Ovary (tissue), 9 donors: ENCODE measurements around the gene CMTM4. TPM values are rescaled to one million over a fixed set of nuclear protein-coding genes. Genes with fewer than 3 reads are reported as not detected.

Source experiments
- DNase-seq, 5 donors: peaks; one replicate each; pipeline ENCODE4 v3.0.0-alpha.2; 2019 to 2020
- H3K27ac ChIP-seq, 2 donors: fragments of 200-600 bp; one replicate each; pipeline versions ENCODE4 v1.5.1 to v1.8.0; 2019 to 2022
- H3K27me3 ChIP-seq: fragments of 200-600 bp; one replicate; pipeline ENCODE4 v1.8.0; 2022
- H3K36me3 ChIP-seq: fragments of 200-600 bp; sonication (generic); one replicate; pipeline ENCODE4 v1.5.1; 2019
- H3K4me1 ChIP-seq: one replicate; pipeline ENCODE4 v1.8.1; 2013; ENCODE audit warnings: mild to moderate bottlenecking, moderate library complexity; ENCODE audit not compliant: insufficient read depth
- H3K4me3 ChIP-seq: fragments of 200-600 bp; sonication (generic); one replicate; pipeline ENCODE4 v1.5.1; 2017
- H3K9me3 ChIP-seq, 2 donors: fragments of 200-600 bp in 1 of 2; sonication (generic) in 1 of 2; one replicate each; pipeline versions ENCODE4 v1.5.1 to v1.8.1; 2013 to 2019; ENCODE audit warnings: mild to moderate bottlenecking in 1 of 2, moderate library complexity in 1 of 2
- EP300 ChIP-seq: sonication (generic); formaldehyde crosslinking; IDR thresholded peaks from one replicate; pipeline ENCODE4 v1.6.1; 2017; ENCODE audit warnings: antibody characterized with exemption
- POLR2A ChIP-seq: fragments of 450-650 bp; IDR thresholded peaks from one replicate; pipeline ENCODE4 v1.6.1; 2017; ENCODE audit warnings: antibody characterized with exemption, mild to moderate bottlenecking, moderate library complexity
- WGBS, 3 donors: extraction: QIAGEN DNeasy Blood & Tissue Kit in 1 of 3; methylation state at CpG; one replicate each; pipeline versions ENCODE4 v1.1.5 to v1.1.7; 2013 to 2017; 5-methylcytosine and 5-hydroxymethylcytosine counted together
- intact Hi-C, 4 donors: fragments of 100-400 bp; cut with DNase I; formaldehyde crosslinking; loops; one replicate each; pipeline versions ENCODE4 v1.11.0 to v1.15.1; 2022 to 2023
- polyA plus RNA-seq, 2 donors: library from polyadenylated mRNA; stranded (reverse); fragments of 200-250 nt in 1 of 2; fragments of 350-450 nt in 1 of 2; fragmentation: Illumina TruSeq in 1 of 2; extraction: RNeasy Lipid Tissue Mini Kit (QIAGEN cat#74804) in 1 of 2; gene quantifications; one replicate each; pipeline ENCODE4 v1.2.3, GENCODE V29; 2013 to 2014
- total RNA-seq, 7 donors: library from RNA; depleted of rRNA in 2 of 7; stranded (reverse); fragments of >200 nt in 2 of 7; fragmentation: NEBNext Ultra II Directional in 3 of 7; extraction: Animal tissue kit (Norgen Biotek cat#: 25700) in 3 of 7; gene quantifications; one replicate each; pipeline versions ENCODE4 v1.1.0 to v1.2.4, GENCODE V29; 2016 to 2023
- TF ChIP-seq, protein P1 (sequence below), 3 donors: fragments of 450-650 bp in 2 of 3; fragments of 200-600 bp in 1 of 3; IDR thresholded peaks; one replicate each; pipeline versions ENCODE4 v1.5.1 to v1.8.0; 2016 to 2022; ENCODE audit warnings: antibody characterized with exemption in 3 of 3, mild to moderate bottlenecking in 1 of 3
- donor health status: DM: no; HTN: no; CAD: no; lungs with moderate emphysema.
- donor health status: DM: no; HTN: no; CAD: no.
- donor health status: Bipolar disorder and iron deficiency.
- donor health status: DM: yes; HTN: yes; CAD: no.
- donor health status: DM: no; HTN: no; CAD: no.
- donor health status: DM: yes; HTN: yes; CAD: no.

CMTM4 gene
- total and polyA plus RNA-seq, 9 donors, result 5.4 to 47.1 (median 13.1) TPM

DNA sequence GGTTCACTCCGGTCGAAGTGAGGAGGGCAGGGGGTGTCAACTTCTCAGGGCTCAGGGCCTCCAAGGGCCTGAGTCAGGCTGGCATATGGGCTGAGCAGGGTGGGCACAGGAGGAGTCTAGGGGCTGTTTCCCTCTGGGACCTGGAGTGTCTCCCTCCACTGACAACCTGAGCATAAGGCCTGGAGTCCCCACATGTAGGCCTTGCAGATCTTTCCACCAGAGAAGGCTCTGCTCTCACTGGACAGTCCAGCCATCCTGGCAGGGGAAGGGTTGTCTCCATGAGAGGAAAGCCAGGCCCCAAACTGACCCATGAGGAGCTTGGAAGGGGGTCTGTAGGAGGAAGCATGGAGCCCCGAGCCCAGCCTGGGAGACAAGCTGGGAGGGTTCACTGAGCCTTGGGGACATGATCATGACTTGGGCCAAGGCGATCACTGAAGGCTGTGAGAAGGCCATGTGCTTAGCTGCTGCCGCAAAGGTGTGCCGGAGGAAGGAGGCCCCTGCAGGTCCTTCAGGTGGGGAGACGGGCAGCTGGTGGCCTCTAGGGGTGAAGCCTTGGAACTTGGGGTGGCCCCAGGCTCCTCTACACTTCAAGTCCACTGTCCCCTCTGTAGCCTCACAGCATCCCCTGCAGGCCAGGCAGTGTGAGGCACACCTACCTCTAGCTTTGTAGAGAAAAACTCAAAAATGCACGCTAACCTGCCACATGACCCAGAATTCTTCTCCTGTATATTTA is 107.4 kb downstream of the CMTM4 start:
- DNase-seq, result no peak
- TF ChIP-seq, protein P1, sequence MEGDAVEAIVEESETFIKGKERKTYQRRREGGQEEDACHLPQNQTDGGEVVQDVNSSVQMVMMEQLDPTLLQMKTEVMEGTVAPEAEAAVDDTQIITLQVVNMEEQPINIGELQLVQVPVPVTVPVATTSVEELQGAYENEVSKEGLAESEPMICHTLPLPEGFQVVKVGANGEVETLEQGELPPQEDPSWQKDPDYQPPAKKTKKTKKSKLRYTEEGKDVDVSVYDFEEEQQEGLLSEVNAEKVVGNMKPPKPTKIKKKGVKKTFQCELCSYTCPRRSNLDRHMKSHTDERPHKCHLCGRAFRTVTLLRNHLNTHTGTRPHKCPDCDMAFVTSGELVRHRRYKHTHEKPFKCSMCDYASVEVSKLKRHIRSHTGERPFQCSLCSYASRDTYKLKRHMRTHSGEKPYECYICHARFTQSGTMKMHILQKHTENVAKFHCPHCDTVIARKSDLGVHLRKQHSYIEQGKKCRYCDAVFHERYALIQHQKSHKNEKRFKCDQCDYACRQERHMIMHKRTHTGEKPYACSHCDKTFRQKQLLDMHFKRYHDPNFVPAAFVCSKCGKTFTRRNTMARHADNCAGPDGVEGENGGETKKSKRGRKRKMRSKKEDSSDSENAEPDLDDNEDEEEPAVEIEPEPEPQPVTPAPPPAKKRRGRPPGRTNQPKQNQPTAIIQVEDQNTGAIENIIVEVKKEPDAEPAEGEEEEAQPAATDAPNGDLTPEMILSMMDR (IDR thresholded peaks at IDR 0.05), result peak in 1 of 3 donors; percentile 11
- no peak for TF ChIP-seq EP300
- 93 to 97% (median 94%) methylated on average over 8 of the region's 8 CpGs for WGBS, 3 donors
- H3K36me3 ChIP-seq, result no peaks in the 10 kb centered on the region
- no peaks in the 10 kb centered on the region for H3K27me3 ChIP-seq
- intact Hi-C loops, result no loop called here
- H3K4me3 ChIP-seq, result no peak overlapping the region
- H3K4me1 ChIP-seq, result no peaks in the 10 kb centered on the region
- H3K27ac ChIP-seq, result no peak overlapping the region
- H3K9me3 ChIP-seq, result no peaks in the 10 kb centered on the region

DNA sequence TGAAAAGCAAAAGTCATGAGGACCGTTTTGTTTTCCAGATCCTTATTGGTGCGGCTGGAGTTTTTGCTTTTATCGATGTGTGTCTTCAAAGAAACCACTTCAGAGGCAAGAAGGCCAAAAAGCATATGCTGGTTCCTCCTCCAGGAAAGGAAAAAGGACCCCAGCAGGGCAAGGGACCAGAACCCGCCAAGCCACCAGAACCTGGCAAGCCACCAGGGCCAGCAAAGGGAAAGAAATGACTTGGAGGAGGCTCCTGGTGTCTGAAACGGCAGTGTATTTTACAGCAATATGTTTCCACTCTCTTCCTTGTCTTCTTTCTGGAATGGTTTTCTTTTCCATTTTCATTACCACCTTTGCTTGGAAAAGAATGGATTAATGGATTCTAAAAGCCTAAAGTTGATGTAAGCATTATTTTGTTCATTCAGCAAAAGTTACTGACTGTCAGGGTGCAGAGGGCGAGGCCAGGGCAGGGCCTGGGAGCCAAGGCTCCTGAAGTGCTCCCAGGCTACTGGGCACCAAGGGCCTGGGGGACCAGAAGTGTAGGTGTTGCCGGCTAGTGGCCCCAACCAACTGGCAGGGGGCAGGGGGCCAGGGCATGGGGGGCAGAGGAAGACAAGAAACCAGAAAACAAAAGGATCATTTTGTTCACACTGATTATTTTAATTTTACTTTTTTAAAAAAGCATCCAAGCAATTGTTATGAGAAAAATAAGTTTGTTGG is 108.5 kb downstream of the CMTM4 start:
- Histone ChIP-seq H3K4me1 (no peaks in the 10 kb centered on the region), H3K27me3 (no peaks in the 10 kb centered on the region), H3K27ac (no peak overlapping the region), H3K9me3 (no peaks in the 10 kb centered on the region), H3K36me3 (no peaks in the 10 kb centered on the region), H3K4me3 (no peak overlapping the region)
- WGBS, 3 donors, result 44 to 53% (median 45%) methylated on average over 7 of the region's 7 CpGs
- DNase-seq, result no peak
- TF ChIP-seq POLR2A (no peak), EP300 (no peak)
- TF ChIP-seq, protein P1 (IDR thresholded peaks at IDR 0.05), result no peak
- intact Hi-C loops, result no loop called here

DNA sequence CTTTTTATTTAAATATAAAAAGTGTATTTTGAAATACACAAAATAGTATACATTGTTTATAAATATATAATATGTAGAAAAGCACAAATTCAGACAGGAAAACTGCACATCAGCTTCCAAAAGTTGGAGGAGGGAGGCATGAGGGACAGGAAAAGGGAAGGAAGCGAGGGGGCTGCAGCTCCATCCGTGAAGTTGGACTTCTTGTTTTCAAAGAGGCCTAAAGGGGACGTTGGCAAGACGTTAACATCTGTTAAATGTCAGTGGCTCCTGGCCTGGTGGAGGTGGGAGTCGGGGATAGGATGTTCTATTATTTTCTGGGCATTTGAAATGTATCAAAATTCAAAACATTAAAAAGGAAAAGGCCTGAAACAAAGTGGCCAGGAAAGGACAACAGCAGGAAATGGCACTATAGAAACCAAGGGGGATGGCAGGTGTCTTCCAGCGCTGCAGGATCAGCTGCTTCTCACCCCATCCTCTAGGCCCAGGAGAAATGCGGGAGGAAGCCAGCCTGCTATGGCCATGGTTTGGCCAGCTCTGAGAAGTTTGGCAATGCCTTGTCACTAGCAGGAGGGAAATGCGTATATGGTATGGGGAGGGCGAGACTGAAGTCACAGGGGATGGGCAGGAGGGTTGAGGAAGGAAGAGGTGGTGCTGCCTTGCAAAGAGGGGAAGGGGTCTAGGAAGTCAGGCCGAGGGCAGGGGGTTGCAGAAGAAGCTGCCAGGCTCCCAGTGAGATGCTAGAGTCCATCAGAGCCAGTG is 110.9 kb downstream of the CMTM4 start:
- Histone ChIP-seq H3K27ac (no peak overlapping the region), H3K36me3 (no peaks in the 10 kb centered on the region), H3K4me1 (no peaks in the 10 kb centered on the region), H3K4me3 (no peak overlapping the region), H3K9me3 (no peaks in the 10 kb centered on the region), H3K27me3 (no peaks in the 10 kb centered on the region)
- WGBS, 3 donors, result 69 to 77% (median 74%) methylated on average over 10 of the region's 10 CpGs
- intact Hi-C loops, result no loop called here
- DNase-seq, result no peak
- TF ChIP-seq EP300, result no peak
- no peak for TF ChIP-seq POLR2A
- TF ChIP-seq, protein P1 (IDR thresholded peaks at IDR 0.05), result no peak

DNA sequence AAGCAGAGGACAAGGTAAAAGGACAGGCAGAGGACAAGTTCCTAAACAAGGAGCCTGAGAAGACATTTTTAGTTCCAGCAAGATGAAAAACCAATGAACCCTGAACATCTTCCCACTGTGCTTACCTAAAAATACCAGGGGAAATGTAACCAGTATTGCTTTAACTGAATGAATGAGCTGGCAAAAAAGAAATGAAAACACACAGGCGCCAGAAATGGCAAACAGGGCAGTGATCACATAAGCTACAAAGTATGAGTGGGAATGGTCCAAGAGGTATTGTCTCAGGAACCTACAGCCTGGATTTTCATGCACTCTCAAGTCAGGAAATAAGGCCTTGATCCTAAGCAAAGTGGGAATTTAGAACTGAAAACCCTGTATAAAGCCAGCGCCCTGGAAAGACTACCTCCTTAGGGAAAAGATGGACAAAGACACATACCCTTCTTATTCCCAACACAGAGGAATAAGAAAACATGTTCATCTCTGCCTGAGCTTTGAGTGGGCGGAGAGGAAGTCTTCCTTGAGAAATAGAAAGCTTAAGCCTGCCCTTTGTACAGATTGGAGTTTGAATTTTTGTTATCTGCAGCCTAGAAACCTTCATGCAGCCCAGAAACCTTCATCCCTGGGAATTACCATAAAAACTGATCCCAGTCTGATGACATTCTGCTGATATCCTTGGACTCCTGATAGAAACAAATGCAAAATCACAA is 115.1 kb downstream of the CMTM4 start:
- WGBS, 3 donors, result 50 to 75% (median 69%) methylated on average over 3 of the region's 3 CpGs
- Histone ChIP-seq H3K27me3 (no peaks in the 10 kb centered on the region), H3K36me3 (no peaks in the 10 kb centered on the region), H3K4me3 (no peak overlapping the region), H3K4me1 (peaks cover 5% of the 10 kb centered on the region), H3K9me3 (no peaks in the 10 kb centered on the region), H3K27ac (no peak overlapping the region)
- DNase-seq, result no peak
- intact Hi-C loops, result no loop called here
- TF ChIP-seq EP300, result no peak
- TF ChIP-seq, protein P1 (IDR thresholded peaks at IDR 0.05), result no peak
- no peak for TF ChIP-seq POLR2A
